ENCODE data around the gene LGALS13.

LGALS13 gene

GRCh38 chr19:39631626-39632025, 29.3 kb downstream of the LGALS13 start:
- no peak overlapping the region for H3K9ac ChIP-seq (ENCODE audit: low read length)
- H3K27ac ChIP-seq (ENCODE audit: low read depth, low read length), result no peak overlapping the region
- no peaks in the 10 kb centered on the region for H3K27me3 ChIP-seq (ENCODE audit: low read length)
- H3K79me2 ChIP-seq (ENCODE audit: insufficient read depth, low read length), result no peaks in the 10 kb centered on the region
- H3F3A ChIP-seq (ENCODE audit: insufficient read depth), result no peaks in the 10 kb centered on the region
- H3K36me3 ChIP-seq (ENCODE audit: low read length), result no peaks in the 10 kb centered on the region
- no peak overlapping the region for H3K4me2 ChIP-seq (ENCODE audit: low read depth, low read length, poor library complexity, severe bottlenecking)
- H3K4me3 ChIP-seq (ENCODE audit: insufficient read depth, low read length, poor library complexity, severe bottlenecking), result no peak overlapping the region
- H3K9me3 ChIP-seq (ENCODE audit: insufficient read depth, low read length), result no peaks in the 10 kb centered on the region
- no peaks in the 10 kb centered on the region for H4K20me1 ChIP-seq (ENCODE audit: low read depth, low read length)
- TF ChIP-seq CTCF (IDR thresholded peaks at IDR 0.05; ENCODE audit: insufficient read depth, low read length, poor library complexity, severe bottlenecking), result no peak
- TF ChIP-seq EZH2phosphoT487 (conservative IDR thresholded peaks at IDR 0.05; ENCODE audit: low read length), result no peak
- no peaks in the 10 kb centered on the region for H3K9me2 ChIP-seq (replicated peaks; ENCODE audit: insufficient read depth, low read length)
- H2AFZ ChIP-seq (ENCODE audit: low read depth, low read length, severe bottlenecking), result no peak overlapping the region

GRCh38 chr19:39637891-39638290, 35.6 kb downstream of the LGALS13 start:
- no peak overlapping the region for H3K27ac ChIP-seq (ENCODE audit: low read depth, low read length)
- H2AFZ ChIP-seq (ENCODE audit: low read depth, low read length, severe bottlenecking), result no peak overlapping the region
- H3K27me3 ChIP-seq (ENCODE audit: low read length), result no peaks in the 10 kb centered on the region
- H3K36me3 ChIP-seq (ENCODE audit: low read length), result no peaks in the 10 kb centered on the region
- H3K4me2 ChIP-seq (ENCODE audit: low read depth, low read length, poor library complexity, severe bottlenecking), result no peak overlapping the region
- H3K9me2 ChIP-seq (replicated peaks; ENCODE audit: insufficient read depth, low read length), result no peaks in the 10 kb centered on the region
- H3K4me3 ChIP-seq (ENCODE audit: insufficient read depth, low read length, poor library complexity, severe bottlenecking), result no peak overlapping the region
- no peaks in the 10 kb centered on the region for H4K20me1 ChIP-seq (ENCODE audit: low read depth, low read length)
- H3K79me2 ChIP-seq (ENCODE audit: insufficient read depth, low read length), result no peaks in the 10 kb centered on the region
- no peak for TF ChIP-seq EZH2phosphoT487 (conservative IDR thresholded peaks at IDR 0.05; ENCODE audit: low read length)
- TF ChIP-seq CTCF (IDR thresholded peaks at IDR 0.05; ENCODE audit: insufficient read depth, low read length, poor library complexity, severe bottlenecking), result no peak
- no peaks in the 10 kb centered on the region for H3K9me3 ChIP-seq (ENCODE audit: insufficient read depth, low read length)
- H3K9ac ChIP-seq (ENCODE audit: low read length), result no peak overlapping the region
- no peaks in the 10 kb centered on the region for H3F3A ChIP-seq (ENCODE audit: insufficient read depth)

GRCh38 chr19:39641773-39642172, 39.4 kb downstream of the LGALS13 start:
- Histone ChIP-seq H3K9me3 (ENCODE audit: insufficient read depth, low read length) (no peaks in the 10 kb centered on the region), H3F3A (ENCODE audit: insufficient read depth) (no peaks in the 10 kb centered on the region), H3K9ac (ENCODE audit: low read length) (no peak overlapping the region), H3K36me3 (ENCODE audit: low read length) (no peaks in the 10 kb centered on the region), H2AFZ (ENCODE audit: low read depth, low read length, severe bottlenecking) (no peak overlapping the region), H3K79me2 (ENCODE audit: insufficient read depth, low read length) (no peaks in the 10 kb centered on the region), H3K27ac (ENCODE audit: low read depth, low read length) (no peak overlapping the region), H4K20me1 (ENCODE audit: low read depth, low read length) (no peaks in the 10 kb centered on the region), H3K4me3 (ENCODE audit: insufficient read depth, low read length, poor library complexity, severe bottlenecking) (no peak overlapping the region), H3K9me2 (replicated peaks; ENCODE audit: insufficient read depth, low read length) (no peaks in the 10 kb centered on the region), H3K27me3 (ENCODE audit: low read length) (no peaks in the 10 kb centered on the region), H3K4me2 (ENCODE audit: low read depth, low read length, poor library complexity, severe bottlenecking) (no peak overlapping the region)
- no peak for TF ChIP-seq CTCF (IDR thresholded peaks at IDR 0.05; ENCODE audit: insufficient read depth, low read length, poor library complexity, severe bottlenecking)
- no peak for TF ChIP-seq EZH2phosphoT487 (conservative IDR thresholded peaks at IDR 0.05; ENCODE audit: low read length)

Data from SU-DHL-6 (cell line).